SH-SY5Y (cell line): ENCODE measurements around the gene SAP30L.

Source experiments
- GATA2 ChIP-seq: IDR thresholded peaks from 2 replicates; pipeline ENCODE4 v1.6.1; 2011; ENCODE audit warnings: mild to moderate bottlenecking, low read depth, low read length
- GATA3 ChIP-seq: IDR thresholded peaks from 2 replicates; pipeline ENCODE4 v1.6.1; 2011; ENCODE audit warnings: low read depth, mild to moderate bottlenecking, low read length, moderate library complexity

- TF ChIP-seq GATA3 (no peak), GATA2 (no peak)
Observed at GRCh38 chr5:154401931-154402330, 43.9 kb upstream of the SAP30L start.
